GM19324 (cell line): ENCODE results near the gene EPS8.

Experiments
- ATAC-seq: cut with Tn5 transposase; IDR thresholded peaks from one replicate; pipeline ENCODE4 v1.9.1; 2021; ENCODE audit warnings: mild to moderate bottlenecking, moderate library complexity; ENCODE audit not compliant: unreplicated experiment, low FRiP score

Gene EPS8

DNA sequence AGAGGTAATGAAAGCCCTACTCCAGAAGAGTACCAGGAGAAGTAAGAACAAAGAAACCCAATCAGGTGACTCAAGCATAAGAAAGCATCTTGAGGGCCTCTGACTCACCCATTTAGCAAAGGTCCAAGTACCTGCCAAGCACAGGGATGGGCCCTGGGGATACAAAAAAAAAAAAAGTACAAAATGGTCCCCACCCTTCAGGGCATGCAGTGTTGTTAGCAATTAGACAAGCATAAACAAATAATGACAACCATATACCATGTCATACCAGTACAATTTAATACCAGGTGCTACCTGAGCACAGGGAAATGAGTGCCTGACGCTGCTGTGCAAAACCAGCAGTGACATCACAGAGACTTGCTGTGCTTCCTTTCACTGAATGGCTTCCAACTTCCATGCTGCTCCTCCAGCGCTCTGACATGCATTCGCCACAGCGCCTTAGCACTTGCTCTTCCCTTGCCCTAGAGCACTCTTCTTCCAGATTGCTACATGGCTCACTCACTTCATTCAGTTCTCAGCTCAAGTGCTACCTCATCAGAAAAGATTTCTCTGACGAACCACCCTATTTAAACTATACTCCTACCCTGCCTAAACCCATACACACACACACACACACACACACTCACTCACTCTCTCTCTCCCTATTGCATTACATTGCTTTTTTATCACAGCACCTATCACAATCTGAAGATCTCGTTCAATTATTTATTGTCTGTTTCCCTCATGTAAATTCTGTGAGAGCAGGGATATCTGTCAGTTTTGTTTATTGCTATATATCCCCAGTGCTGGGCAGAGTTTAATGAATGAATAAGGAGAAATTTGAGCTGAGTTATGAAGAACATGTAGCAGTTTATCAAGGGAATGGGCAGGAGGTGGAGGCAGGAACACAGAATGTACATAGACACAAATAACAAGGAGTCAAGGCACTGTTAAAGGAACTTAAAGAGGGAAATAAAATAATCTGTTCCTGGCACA, 12.9 kb upstream of the EPS8 start:
- ATAC-seq = no peak

DNA sequence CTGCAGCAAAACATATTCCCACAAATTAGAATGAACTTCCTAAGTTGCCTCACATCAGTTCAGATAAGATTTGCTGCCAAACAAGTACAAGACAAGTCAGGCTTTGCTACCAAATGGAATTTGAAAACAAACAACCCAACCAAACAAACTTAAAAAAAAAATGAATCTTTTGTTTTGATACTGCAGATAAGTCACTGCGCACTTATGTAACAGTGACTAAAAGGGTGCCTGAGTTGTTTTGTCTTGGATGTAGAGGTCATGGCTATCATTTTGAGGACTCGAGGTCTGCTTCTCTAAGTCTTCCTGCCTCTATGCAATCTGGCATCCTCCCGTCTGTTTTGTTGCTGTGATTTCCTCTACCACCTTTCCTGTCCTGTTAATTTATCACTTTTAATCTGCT, 11.1 kb upstream of the EPS8 start:
- ATAC-seq = no peak

DNA sequence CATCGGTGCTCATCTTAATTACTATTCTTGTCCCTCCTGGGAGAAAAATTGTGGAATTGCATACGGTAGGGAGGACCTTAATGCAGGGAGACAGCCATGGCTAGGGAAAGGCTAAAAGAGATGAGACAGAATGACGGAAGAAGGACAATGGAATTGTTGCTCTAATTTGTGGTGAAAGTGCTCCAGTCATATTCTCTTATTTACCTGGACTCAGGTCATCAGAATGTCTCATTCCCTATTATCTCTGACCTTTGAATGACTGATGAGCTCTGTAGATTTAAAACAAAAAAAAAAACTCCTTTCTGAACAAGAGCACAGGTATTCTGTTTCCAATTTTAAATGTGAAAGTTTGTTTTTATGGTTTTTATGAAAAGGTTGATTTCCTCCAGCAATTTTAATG, 8.6 kb upstream of the EPS8 start:
- ATAC-seq = no peak

DNA sequence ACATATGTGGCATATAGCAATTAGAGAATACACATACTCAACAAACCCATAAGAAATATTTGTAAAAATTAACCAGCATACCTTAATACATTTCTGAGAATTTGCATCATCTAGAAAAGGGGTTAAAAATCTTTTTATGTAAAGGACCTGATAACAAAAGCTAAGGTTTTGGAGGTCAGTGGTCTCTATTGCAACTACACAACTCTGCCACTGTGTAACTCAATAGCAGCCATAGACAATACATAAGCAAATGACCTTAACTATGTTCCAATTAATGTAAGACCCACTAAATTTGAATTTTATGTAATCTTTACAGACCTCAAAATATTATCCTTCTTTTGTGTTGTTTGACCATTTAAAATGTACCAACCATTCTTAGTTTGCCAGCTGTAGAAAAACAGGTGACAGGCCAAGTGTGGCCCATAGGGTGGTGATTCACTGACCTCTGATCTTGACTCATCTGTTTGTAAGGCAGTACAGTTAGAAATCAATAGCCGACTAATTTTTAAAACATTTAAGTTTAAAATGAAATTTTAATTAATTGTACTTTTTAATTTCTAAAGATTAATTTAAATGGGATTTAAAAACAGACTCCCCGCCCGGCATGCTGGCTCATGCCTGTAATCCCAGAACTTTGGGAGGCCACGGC, 7.4 kb upstream of the EPS8 start:
- no peak for ATAC-seq

DNA sequence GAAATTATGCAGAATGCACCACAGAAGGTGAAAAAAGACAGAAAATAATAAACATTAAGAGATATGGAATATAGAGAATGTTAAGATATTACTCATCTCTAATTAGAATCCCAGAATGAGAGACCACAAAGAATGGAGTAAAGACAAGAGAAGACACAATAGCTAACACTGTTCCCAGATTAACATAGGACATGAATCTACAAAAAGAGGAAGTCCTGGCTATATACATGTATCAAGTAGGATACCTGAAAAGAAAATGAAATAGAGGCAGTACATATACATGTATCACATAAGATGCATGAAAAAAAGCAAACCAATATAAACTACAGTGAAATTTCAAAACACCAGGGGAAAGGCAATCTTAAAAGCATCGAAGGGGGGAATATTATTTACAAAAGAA, 5.6 kb upstream of the EPS8 start:
- ATAC-seq = no peak

DNA sequence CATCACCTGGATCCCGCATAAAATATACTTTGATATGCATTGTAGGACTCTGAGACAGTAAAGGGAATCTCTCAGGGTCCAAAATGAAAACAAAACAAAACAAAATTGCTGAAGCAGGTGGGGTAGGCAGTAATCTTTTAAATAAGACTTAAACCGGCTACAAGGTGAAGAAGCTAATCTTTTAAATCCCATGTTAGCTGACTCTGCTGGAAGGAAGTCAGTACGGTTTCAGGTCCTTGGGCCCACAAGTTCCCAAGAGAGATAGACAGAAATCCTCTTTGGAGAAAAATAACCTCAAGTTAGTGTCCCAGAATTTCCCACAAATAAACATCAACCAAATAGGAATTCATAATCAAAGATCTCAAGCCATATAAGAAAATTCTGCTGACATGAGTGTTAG, 5.0 kb upstream of the EPS8 start:
- no peak for ATAC-seq

DNA sequence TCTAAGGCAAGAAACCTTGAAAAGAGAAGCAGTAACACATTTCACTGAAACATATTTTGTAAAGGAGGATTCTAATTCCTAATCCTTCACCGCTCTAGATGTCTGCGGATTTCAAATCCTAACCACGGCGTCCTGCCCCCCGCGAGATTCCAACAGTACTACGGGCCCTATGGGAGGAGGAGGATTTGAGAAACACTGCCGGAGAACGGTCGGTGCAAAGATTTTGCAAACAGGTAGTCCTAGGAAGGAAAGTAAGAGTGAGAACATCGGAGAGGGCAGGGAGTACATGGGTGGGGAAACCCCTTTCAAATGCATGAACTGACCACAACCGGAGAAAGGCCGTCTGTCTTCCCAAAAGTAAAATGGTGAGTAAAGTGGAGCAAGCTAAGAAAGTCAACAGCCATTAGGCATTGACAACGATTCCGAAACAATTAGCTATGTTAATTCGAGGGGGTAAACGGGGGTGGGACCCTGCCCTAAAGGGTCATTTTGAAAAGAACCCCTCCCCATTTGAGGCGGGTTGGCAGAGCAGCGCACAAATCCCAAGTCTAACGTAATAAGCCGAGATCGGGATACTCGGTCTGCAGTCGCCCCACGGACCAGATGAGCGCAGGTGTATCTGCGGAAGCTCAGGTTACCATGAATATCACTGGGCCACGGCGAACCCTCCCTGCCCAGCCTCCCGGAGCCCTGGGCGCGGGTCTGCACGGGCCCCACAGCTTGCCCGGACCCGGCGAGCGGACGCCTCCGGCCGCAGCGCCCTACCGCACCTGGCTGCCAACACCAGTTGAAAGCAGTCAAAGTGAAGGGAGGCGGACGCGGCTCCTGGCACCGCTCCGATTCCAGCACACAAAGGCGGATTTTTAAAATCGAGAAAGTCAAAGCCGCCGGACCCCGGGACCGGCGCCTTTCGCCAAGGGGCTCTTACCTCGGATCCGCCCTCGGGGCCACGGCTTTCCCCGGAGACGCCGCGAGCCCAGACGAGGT, 662 bp downstream of the EPS8 start:
- peak; percentile 36 for ATAC-seq

DNA sequence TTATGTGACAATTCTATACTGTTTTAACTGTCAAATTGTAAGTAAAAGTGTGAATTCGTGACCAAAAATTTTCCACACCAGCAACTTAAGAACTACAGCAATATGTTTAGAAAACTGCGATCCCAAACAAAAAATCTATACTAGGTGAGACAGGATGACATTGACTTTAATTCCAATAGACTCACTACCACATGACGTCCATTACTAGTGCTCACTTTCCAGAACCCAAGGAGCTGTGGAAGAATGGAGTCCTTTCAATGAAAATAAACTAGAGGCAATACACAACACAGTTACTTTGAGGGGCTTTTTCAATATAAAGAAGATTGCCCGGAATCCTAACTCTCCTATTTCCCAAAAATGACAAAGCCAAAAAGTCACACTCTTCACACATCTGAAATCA, 1.4 kb downstream of the EPS8 start:
- ATAC-seq = no peak

DNA sequence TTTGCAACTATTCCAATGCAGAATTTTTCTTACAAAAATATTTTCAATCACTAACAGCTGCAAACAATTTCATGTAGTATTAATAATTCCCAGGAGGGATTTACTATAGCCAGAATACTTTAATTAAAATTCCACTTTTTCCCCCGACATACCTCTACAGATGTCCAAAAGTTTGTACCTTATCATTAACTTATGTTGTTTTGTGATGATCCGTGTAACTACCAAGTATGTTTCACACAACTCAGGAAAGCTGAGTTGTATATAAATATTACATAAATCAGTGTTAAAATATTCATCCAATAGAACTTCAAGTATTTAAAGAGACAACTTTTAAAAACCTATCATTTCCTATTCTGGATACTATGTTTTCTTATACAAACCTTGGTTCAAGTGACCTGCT, 2.4 kb downstream of the EPS8 start:
- ATAC-seq = no peak

DNA sequence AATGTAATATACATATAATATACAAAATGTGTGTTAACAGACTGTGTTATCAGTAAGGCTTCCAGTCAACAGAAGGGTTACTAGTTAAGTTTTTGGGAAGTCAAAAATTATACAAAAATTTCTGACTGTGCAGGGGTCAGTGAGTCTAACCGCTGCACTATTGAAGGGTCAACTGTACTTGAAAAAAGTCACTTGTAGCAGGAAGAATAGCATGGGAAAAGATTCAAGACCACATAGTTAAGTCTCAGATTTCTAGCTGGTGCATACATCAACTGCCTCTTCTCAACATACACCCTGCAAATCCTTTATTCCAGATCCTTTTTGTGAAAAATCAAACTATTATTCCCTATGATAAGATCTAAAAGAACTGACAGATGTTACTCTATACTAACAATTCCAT, 5.9 kb downstream of the EPS8 start:
- no peak for ATAC-seq

DNA sequence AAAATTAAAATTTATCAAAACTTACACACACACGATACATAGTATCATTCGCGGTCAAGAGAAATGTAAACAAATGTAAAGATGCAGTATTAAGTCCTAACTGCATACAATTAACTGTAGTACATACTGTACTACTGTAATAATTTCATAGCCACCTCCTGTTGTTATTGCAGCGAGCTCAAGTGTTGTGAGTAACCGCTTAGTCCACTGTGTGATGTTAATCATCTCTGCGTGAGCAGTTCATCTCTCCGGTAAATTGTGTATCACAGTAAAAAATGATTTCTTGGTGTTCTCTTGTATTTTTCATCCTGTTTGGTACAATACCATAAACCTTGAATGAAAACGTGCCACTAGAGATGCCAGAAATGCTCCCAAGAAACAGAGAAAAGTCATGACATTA, 6.5 kb downstream of the EPS8 start:
- no peak for ATAC-seq

DNA sequence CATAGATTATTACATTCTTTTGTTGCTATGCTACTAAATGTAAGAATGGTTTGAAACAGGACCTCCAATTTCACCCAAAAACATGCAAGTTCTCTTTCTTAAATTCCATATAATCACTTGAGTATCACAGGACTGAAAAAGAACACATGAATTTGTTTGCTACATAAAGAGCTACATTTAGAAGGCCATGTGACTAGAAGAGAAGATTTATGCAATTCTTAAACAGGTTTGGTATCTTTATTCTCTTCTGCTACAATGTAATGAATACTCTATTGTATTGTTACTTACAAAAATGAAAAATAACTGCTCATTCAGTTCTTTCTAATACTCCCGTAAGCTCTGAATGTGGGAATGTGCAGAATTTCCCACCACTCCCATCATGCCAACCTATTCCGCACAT, 9.3 kb downstream of the EPS8 start:
- no peak for ATAC-seq

DNA sequence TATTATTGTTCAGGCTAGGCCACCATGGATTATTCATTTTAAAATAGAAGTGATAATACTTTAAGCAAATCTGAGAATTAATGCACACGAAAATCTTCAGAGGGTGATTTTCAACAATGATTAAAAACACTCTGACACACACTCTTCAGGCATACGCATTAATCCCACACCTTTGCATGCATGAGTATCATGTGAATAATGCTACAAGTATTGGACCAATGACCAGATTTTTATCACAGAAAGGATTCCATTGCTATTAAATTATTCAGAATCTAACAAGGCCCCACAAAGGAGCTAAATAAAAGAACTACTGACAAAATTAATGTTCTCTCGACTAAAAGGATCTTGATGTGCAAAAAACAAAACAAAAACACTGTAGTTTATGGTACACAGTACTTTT, 11.1 kb downstream of the EPS8 start:
- ATAC-seq = no peak

DNA sequence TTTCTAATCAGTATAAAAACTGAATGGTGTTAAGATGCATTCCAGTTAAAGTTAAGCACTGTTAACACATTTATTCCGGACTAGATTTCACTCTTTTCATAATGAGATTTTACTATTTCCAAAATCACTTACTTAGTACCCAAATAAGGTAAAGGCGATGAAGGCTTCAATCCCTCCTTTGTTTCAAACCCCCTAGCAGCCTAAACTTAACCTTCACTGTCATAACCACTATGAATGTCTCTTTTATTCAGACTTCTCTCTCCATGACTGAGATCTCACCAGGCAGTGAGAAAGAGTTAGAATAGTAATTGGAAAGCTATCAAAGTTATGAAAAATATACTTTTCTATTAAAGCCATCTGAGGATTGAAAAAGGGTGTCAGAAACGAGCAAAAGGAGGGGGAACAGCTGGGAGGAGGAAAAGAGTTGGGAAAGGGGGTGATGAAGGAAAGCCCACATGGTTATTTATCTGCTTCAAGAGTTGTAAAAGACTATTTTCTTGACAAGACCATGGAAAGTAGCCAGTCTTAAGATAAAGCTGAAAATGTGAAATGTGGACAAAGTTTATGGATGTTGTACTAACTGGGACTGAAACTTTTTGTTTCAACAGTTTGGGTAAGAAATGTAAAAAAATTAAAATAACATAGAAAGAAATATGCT, 11.7 kb downstream of the EPS8 start:
- no peak for ATAC-seq

DNA sequence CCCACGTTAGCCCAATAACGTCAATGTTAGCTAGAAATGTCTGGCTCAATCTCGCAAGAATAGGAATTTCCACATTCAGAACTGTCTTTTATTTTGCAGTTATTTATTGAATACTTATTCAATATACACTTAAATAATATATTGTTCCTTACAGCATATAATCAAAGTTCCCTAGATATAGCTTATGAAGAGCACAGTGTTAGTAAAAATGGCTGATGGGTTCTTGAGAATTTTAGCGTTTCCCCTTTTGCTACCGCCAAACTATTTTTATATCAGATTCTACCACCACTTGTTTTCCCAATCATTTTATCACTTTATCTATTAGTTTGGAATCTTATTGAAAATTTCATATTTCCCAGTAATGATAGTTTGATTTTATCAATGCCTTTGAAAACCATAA, 12.7 kb downstream of the EPS8 start:
- no peak for ATAC-seq

DNA sequence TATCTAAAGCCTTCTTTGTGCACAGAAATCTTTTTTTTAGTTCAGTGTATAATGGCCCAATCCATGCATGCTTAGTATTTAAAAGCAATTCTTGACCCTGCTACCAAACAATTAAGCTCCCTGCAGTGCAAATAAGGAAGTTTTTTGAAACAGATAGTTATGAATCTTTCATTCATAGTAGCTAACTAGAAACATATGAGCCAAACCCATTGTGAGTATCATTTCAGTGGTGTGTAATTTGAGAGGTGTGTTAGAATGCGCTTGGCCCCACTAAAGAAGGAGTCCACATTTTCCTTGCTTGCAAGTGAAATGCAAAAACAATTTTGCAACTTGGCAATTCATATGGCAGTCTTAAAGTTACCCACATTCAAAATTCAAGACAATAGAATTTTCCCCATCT, 14.4 kb downstream of the EPS8 start:
- ATAC-seq = no peak

DNA sequence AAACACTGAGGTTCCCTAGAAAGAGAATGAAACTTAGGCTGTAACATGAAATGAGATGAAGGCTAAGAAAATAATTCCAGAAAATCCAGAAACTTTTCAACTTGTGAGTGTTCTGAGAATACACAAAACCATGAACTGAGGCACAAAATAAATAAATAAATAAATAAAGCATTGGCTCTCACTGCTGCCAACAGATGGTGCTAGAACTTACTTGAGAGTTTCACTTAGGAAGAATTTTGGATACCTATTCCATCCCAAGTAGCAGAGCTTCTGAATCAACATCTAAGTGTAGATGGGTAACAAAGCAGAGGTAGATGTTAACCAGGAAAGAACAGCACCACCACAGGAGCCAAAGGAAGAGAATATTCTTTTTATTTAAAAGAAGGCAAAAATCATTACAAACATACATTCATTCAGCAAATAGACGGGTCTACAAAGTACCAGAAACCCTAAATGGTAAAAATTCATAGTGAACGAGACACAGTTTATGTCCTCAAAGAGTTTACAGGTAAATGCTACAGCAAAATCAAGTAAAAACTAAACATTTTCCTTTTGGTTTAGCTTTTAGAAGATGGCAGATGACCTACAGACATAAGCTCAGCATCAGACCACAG, 16.7 kb downstream of the EPS8 start:
- no peak for ATAC-seq

DNA sequence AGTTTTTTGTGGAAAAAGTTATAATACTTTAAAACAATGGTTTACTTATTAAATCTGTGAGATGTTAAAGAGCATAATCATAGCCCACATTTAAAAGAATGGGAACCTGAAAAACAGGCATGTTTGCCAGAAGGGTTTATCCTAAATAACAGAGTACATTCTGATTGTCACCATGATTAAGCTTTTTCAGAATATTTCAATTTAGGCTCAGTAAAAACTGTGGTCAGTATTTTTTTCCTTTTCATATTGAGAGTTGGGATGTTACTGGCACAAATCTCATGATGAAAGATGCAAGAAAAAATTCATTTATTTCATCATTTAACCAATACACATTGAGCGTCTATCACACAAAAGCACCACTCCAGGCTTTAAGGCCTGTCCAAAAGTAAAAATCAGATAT, 18.6 kb downstream of the EPS8 start:
- no peak for ATAC-seq

DNA sequence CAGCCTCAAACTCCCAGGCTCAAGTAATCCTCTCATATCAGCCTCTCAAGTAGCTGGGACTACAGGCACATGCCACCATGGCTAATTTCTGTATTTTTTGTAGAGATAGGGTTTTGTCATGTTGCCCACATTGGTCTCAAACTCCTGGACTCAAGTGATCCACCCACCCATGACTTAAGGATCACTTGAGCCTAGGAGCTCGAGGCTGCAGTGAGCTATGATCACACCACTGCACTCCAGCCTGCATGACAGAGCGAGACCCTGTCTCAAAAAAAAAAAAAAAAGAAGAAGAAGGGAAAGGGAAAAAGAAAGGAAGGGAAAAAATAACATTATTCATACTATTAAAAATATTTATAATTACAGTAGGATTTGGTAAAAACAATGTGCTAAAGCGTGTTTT, 19.2 kb downstream of the EPS8 start:
- ATAC-seq = no peak

DNA sequence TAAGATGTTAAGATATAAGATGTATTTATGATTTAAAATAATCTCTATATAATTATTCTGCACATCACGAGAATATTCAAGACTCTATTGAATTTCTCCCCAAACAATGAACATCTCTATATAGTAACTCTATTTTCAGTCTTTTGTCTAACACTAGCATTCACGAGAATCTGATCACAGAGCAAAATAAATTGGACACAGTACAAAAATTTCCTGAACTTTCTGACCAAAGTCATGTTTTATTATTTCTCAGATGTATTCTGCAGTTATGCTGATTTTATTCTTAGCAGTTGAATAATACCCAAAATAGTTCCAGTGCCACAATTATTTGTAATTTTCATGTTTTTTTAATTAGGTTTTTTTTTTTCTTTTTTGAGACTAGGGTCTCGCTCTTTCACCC, 19.6 kb downstream of the EPS8 start:
- ATAC-seq = no peak
